HepG2 (cell line): ENCODE results near the gene FOXD2. TPM values are rescaled to one million over a fixed set of nuclear protein-coding genes. Genes with fewer than 3 reads are reported as not detected.

Source experiments
- ATAD3A ChIP-seq: sonication (generic); formaldehyde crosslinking; IDR thresholded peaks from 2 replicates; pipeline ENCODE4 v1.4.0; 2020; ENCODE audit warnings: missing genetic modification reagents
- GLI4 ChIP-seq: sonication (generic); formaldehyde crosslinking; IDR thresholded peaks from 2 replicates; pipeline ENCODE4 v1.5.1; 2020; ENCODE audit warnings: missing genetic modification reagents, mild to moderate bottlenecking, moderate library complexity, borderline replicate concordance
- HOXA5 ChIP-seq: sonication (generic); formaldehyde crosslinking; IDR thresholded peaks from 2 replicates; pipeline ENCODE4 v1.4.0; 2020; ENCODE audit warnings: missing genetic modification reagents
- MEIS1 ChIP-seq: sonication (generic); formaldehyde crosslinking; IDR thresholded peaks from 2 replicates; pipeline ENCODE4 v1.9.0; 2021; ENCODE audit warnings: mild to moderate bottlenecking, missing genetic modification reagents, moderate library complexity, borderline replicate concordance
- MXI1 ChIP-seq: IDR thresholded peaks from 3 replicates; pipeline ENCODE4 v1.6.1; 2012; ENCODE audit warnings: low read depth, low read length, inconsistent platforms, borderline replicate concordance
- NCOA2 ChIP-seq: sonication (generic); formaldehyde crosslinking; IDR thresholded peaks from 2 replicates; pipeline ENCODE4 v1.8.0; 2022; ENCODE audit warnings: inconsistent platforms
- ONECUT2 ChIP-seq: sonication (generic); formaldehyde crosslinking; IDR thresholded peaks from 2 replicates; pipeline ENCODE4 v1.4.0; 2020; ENCODE audit warnings: missing genetic modification reagents
- PHF20 ChIP-seq: sonication (generic); formaldehyde crosslinking; IDR thresholded peaks from 2 replicates; pipeline ENCODE4 v1.5.0; 2020; ENCODE audit warnings: mild to moderate bottlenecking, missing genetic modification reagents
- POLR2A ChIP-seq, 2 experiments: IDR thresholded peaks; 2 replicates each; pipeline ENCODE4 v1.6.1; 2011; ENCODE audit warnings: low read depth in 2 of 2, low read length in 2 of 2, mild to moderate bottlenecking in 1 of 2, moderate library complexity in 1 of 2; ENCODE audit not compliant: insufficient read depth in 1 of 2
- REXO4 ChIP-seq: sonication (generic); formaldehyde crosslinking; IDR thresholded peaks from 2 replicates; pipeline ENCODE4 v1.8.0; 2022; ENCODE audit warnings: missing genetic modification reagents, mild to moderate bottlenecking, borderline replicate concordance
- RNF2 ChIP-seq: fragments of 450-650 bp; conservative IDR thresholded peaks from 2 replicates; pipeline ENCODE4 v1.6.1; 2016; ENCODE audit warnings: low read depth
- SALL2 ChIP-seq: sonication (generic); formaldehyde crosslinking; IDR thresholded peaks from 2 replicates; pipeline ENCODE4 v1.8.1; 2023; ENCODE audit warnings: mild to moderate bottlenecking, missing genetic modification reagents, inconsistent platforms
- SIN3A ChIP-seq: IDR thresholded peaks from 2 replicates; pipeline ENCODE4 v1.6.1; 2011; ENCODE audit warnings: low read depth, mild to moderate bottlenecking, control low read depth, low read length, borderline replicate concordance
- ZNF160 ChIP-seq: sonication (generic); formaldehyde crosslinking; IDR thresholded peaks from 2 replicates; pipeline ENCODE4 v1.8.0; 2022; ENCODE audit warnings: mild to moderate bottlenecking, inconsistent platforms, missing genetic modification reagents
- ZNF260 ChIP-seq: sonication (generic); formaldehyde crosslinking; IDR thresholded peaks from 2 replicates; pipeline ENCODE4 v1.4.0; 2020; ENCODE audit warnings: missing genetic modification reagents, low read depth, mild to moderate bottlenecking, borderline replicate concordance
- ZNF33A ChIP-seq: sonication (generic); formaldehyde crosslinking; IDR thresholded peaks from 2 replicates; pipeline ENCODE4 v1.5.1; 2020; ENCODE audit warnings: missing genetic modification reagents, mild to moderate bottlenecking, moderate library complexity, borderline replicate concordance
- ZNF343 ChIP-seq: sonication (generic); formaldehyde crosslinking; IDR thresholded peaks from 2 replicates; pipeline ENCODE4 v1.4.0; 2020; ENCODE audit warnings: mild to moderate bottlenecking, missing genetic modification reagents
- ZNF441 ChIP-seq: sonication (generic); formaldehyde crosslinking; IDR thresholded peaks from 2 replicates; pipeline ENCODE4 v1.7.0; 2021; ENCODE audit warnings: missing genetic modification reagents, borderline replicate concordance
- ZNF446 ChIP-seq: sonication (generic); formaldehyde crosslinking; IDR thresholded peaks from 2 replicates; pipeline ENCODE4 v1.5.0; 2020; ENCODE audit warnings: mild to moderate bottlenecking, missing genetic modification reagents
- ZNF788 ChIP-seq: sonication (generic); formaldehyde crosslinking; IDR thresholded peaks from 2 replicates; pipeline ENCODE4 v1.5.0; 2020; ENCODE audit warnings: mild to moderate bottlenecking, missing genetic modification reagents, borderline replicate concordance
- polyA plus RNA-seq, 8 experiments: library from polyadenylated mRNA; depleted of rRNA in 3 of 8; stranded (reverse) in 7 of 8; unstranded in 1 of 8; fragments of >200 nt; fragmentation: Illumina TruSeq in 4 of 8; extraction: Trizol in 4 of 8; gene quantifications; 2 replicates each; pipeline versions ENCODE4 v1.2.1 to v1.2.3, GENCODE V29; 2011 to 2016; ENCODE audit warnings: low read depth in 4 of 8, missing spikeins in 1 of 8, mixed read lengths in 1 of 8; ENCODE audit not compliant: insufficient read depth in 1 of 8
- total RNA-seq, 5 experiments: library from RNA; depleted of rRNA; stranded (reverse); fragments of >200 nt; fragmentation: Illumina TruSeq; extraction: Trizol; gene quantifications; 2 replicates each; pipeline ENCODE4 v1.2.3, GENCODE V29; 2016; ENCODE audit warnings: low read depth in 1 of 5
- TF ChIP-seq, protein P1 (sequence below): sonication (generic); formaldehyde crosslinking; IDR thresholded peaks from 2 replicates; pipeline ENCODE4 v1.8.1; 2023; ENCODE audit warnings: missing genetic modification reagents, inconsistent platforms, borderline replicate concordance
- TF ChIP-seq, protein P2 (sequence below): sonication (generic); formaldehyde crosslinking; IDR thresholded peaks from 2 replicates; pipeline ENCODE4 v1.5.1; 2020; ENCODE audit warnings: mild to moderate bottlenecking, missing genetic modification reagents, moderate library complexity
- TF ChIP-seq, protein P3 (sequence below): sonication (generic); formaldehyde crosslinking; IDR thresholded peaks from 2 replicates; pipeline ENCODE4 v1.5.1; 2020; ENCODE audit warnings: missing genetic modification reagents, mild to moderate bottlenecking, borderline replicate concordance
- TF ChIP-seq, protein P4 (sequence below): sonication (generic); formaldehyde crosslinking; IDR thresholded peaks from 2 replicates; pipeline ENCODE4 v1.5.0; 2020; ENCODE audit warnings: missing genetic modification reagents

FOXD2 gene
- total and polyA plus RNA-seq, 2 of the 13 experiments (the other 11 are each of a cell fraction or from before 2014, with no cell fraction given) = 0.01 to 0.09 TPM

DNA sequence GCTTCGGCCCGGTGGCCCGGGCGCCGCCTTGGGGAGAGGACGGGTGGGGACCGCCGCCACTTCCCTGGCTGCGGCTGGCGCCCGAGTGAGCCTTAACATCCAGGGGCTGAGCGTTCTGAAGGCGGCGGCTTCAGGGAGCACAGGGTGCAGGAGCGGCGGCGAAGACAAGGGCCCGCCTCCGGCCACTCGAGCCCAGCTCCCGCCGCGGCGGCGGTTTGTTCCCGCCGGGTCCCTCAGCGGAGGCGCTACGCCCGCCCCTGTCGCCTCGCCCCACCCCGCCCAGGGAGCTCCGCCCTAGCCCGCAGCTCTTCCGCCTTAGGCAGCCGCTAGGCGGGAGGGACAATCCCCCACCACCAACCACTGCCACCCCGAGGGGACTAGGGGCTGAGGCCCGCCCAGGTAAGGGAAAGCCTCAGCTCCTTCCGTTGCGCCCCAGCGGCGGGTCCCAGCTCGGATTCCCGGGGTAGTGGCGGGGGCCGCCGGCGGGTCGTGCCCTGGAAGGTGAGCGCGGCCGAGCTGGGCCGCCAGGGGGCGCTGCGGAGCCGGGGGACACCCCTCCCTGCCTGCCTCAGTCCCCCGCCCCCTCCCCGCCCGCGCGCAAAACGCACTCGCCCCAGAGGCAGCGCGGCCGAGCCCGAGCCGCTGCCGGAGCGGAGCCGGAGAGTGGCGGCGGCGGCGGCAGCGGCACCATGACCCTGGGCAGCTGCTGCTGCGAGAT is at the start of gene FOXD2 (continued):
- no peak for TF ChIP-seq MEIS1 (CRISPR knock-in tag)
- TF ChIP-seq, protein P1, sequence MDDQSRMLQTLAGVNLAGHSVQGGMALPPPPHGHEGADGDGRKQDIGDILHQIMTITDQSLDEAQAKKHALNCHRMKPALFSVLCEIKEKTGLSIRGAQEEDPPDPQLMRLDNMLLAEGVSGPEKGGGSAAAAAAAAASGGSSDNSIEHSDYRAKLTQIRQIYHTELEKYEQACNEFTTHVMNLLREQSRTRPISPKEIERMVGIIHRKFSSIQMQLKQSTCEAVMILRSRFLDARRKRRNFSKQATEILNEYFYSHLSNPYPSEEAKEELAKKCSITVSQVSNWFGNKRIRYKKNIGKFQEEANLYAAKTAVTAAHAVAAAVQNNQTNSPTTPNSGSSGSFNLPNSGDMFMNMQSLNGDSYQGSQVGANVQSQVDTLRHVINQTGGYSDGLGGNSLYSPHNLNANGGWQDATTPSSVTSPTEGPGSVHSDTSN = no peak
- TF ChIP-seq ZNF343 = no peak
- TF ChIP-seq POLR2A (IDR thresholded peaks at IDR 0.05; ENCODE audit: insufficient read depth in 1 of 2, low read depth in 2 of 2, low read length in 2 of 2) = peak; percentile 30 to 69; a peak in 3 of 4 replicates
- no peak for TF ChIP-seq ONECUT2 (CRISPR knock-in tag)
- peak; percentile 74 for TF ChIP-seq HOXA5 (CRISPR knock-in tag)
- no peak; the same call in 1 of the 2 replicates for TF ChIP-seq REXO4 (CRISPR knock-in tag)
- 0 out of 2 replicates have a peak, but pooled peaks have one; percentile 5 for TF ChIP-seq SIN3A
- no peak for TF ChIP-seq RNF2
- no peak for TF ChIP-seq GLI4
- TF ChIP-seq ZNF446 = no peak; the same call in 1 of the 2 replicates
- TF ChIP-seq, protein P2, sequence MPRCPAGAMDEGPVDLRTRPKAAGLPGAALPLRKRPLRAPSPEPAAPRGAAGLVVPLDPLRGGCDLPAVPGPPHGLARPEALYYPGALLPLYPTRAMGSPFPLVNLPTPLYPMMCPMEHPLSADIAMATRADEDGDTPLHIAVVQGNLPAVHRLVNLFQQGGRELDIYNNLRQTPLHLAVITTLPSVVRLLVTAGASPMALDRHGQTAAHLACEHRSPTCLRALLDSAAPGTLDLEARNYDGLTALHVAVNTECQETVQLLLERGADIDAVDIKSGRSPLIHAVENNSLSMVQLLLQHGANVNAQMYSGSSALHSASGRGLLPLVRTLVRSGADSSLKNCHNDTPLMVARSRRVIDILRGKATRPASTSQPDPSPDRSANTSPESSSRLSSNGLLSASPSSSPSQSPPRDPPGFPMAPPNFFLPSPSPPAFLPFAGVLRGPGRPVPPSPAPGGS (CRISPR knock-in tag) = no peak
- TF ChIP-seq PHF20 = peak; percentile 53
- TF ChIP-seq ZNF33A (CRISPR knock-in tag) = no peak
- TF ChIP-seq NCOA2 (CRISPR knock-in tag) = peak; percentile 17; the same call in 1 of the 2 replicates
- TF ChIP-seq ZNF788 (CRISPR knock-in tag) = peak; percentile 61; the same call in 1 of the 2 replicates
- TF ChIP-seq, protein P3, sequence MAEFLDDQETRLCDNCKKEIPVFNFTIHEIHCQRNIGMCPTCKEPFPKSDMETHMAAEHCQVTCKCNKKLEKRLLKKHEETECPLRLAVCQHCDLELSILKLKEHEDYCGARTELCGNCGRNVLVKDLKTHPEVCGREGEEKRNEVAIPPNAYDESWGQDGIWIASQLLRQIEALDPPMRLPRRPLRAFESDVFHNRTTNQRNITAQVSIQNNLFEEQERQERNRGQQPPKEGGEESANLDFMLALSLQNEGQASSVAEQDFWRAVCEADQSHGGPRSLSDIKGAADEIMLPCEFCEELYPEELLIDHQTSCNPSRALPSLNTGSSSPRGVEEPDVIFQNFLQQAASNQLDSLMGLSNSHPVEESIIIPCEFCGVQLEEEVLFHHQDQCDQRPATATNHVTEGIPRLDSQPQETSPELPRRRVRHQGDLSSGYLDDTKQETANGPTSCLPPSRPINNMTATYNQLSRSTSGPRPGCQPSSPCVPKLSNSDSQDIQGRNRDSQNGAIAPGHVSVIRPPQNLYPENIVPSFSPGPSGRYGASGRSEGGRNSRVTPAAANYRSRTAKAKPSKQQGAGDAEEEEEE = no peak
- no peak for TF ChIP-seq ZNF260 (CRISPR knock-in tag)
- TF ChIP-seq MXI1 = no peak
- peak; percentile 52; the same call in 1 of the 2 replicates for TF ChIP-seq ZNF160 (CRISPR knock-in tag)
- TF ChIP-seq ATAD3A = no peak
- peak; percentile 66; the same call in 1 of the 2 replicates for TF ChIP-seq SALL2 (CRISPR knock-in tag)
- TF ChIP-seq, protein P4, sequence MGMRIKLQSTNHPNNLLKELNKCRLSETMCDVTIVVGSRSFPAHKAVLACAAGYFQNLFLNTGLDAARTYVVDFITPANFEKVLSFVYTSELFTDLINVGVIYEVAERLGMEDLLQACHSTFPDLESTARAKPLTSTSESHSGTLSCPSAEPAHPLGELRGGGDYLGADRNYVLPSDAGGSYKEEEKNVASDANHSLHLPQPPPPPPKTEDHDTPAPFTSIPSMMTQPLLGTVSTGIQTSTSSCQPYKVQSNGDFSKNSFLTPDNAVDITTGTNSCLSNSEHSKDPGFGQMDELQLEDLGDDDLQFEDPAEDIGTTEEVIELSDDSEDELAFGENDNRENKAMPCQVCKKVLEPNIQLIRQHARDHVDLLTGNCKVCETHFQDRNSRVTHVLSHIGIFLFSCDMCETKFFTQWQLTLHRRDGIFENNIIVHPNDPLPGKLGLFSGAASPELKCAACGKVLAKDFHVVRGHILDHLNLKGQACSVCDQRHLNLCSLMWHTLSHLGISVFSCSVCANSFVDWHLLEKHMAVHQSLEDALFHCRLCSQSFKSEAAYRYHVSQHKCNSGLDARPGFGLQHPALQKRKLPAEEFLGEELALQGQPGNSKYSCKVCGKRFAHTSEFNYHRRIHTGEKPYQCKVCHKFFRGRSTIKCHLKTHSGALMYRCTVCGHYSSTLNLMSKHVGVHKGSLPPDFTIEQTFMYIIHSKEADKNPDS (CRISPR knock-in tag) = no peak
- 0 out of 2 replicates have a peak, but pooled peaks have one; percentile 35 for TF ChIP-seq ZNF441 (CRISPR knock-in tag)
